8988T (cell line): Measurements from ENCODE around the gene ABCC1.

Source experiments
- DNase-seq: peaks from one replicate; pipeline ENCODE4 v3.0.0; 2011

ABCC1 gene

DNA sequence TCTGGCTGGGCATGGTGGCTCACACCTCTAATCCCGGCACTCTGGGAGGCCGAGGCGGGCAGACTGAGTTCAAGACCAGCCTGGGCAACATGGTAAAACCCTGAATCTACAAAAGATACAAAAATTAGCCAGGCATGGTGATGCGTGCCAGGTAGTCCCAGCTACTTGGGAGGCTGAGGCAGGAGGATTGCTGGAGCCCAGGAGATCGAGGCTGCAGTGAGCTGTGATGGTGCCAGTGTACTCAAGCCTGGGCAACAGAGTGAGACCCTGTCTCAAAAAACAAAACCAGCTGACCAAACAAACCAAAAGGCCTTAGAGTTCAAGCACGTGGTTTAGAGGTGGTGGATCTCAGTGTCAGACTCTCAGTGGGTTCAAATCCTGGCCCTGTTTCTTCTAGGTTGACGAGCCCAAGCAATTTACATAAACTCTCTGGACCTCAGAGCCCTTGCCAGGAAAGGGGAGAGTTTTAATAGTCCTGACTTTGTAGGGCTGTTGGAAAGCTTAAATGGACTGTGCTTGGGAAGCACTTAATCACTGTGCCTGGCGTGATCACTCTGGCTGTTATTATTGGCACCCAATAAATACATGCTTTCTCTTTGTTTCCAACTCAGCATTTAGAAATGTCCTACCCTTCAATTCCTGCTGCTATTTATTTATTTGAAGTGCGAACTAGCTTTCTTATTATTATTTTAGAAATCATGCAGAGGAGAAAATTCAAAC, 44.7 kb downstream of the ABCC1 start:
- no peak for DNase-seq

DNA sequence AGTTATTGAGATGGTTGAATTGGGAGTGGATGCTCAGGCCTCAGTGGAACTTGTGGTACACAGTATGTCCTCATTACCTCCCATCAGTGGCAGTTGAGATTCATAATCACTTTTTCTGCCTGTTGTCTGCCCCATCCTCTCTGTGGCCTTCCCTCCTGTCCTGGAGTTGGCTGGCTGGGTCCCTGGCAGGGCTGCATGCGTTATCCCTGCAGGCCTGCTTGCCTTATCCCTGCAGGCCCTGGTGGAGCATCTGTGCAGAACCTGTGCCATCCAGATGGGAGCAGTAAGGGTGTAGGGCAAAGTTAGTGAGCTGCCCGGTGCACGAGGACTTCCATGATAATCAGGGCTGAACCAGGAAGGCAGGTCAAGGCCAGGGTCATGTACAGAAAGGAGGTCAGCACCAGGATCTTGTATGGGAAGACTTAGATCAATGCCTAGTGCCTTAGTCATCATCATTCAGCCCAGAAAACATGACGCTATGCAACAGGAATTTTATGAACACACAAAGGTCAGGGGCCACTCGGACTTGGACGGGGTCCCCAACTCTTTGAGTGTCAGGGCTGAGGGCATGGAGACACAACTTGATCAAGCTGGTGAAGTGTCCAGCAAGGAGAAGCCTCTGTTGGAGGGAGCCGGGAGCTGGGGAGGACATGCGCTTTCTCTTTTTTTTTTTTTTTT, 47.2 kb downstream of the ABCC1 start:
- peak; percentile 48 for DNase-seq

DNA sequence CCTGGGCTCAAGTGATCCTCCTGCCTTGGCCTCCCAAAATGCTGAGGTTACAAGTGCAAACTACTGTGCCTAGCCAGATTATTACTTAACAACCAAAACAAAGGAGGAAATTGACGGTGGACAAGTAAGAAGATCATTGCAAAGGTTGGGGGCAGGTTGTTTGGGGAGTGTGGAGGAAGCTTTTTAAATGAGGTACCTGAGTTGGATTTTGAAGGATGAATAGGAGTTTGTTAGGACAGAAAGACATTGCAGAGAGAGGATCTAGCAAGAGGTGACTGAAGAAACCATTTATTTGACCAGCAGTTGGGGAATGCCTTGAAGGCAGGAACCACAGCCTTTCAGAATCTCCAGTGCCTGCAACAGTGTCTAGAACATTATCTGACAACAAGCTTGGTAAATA, 51.3 kb downstream of the ABCC1 start:
- DNase-seq = no peak

- DNase-seq = no peak
Measured at GRCh38 chr16:16001596-16002255, 52.3 kb downstream of the ABCC1 start.

GRCh38 chr16:16003719-16004313, 54.4 kb downstream of the ABCC1 start:
- DNase-seq = no peak

GRCh38 chr16:16004314-16004749, 54.9 kb downstream of the ABCC1 start:
- DNase-seq = no peak

GRCh38 chr16:16005721-16006120, 56.3 kb downstream of the ABCC1 start:
- DNase-seq = no peak

DNA sequence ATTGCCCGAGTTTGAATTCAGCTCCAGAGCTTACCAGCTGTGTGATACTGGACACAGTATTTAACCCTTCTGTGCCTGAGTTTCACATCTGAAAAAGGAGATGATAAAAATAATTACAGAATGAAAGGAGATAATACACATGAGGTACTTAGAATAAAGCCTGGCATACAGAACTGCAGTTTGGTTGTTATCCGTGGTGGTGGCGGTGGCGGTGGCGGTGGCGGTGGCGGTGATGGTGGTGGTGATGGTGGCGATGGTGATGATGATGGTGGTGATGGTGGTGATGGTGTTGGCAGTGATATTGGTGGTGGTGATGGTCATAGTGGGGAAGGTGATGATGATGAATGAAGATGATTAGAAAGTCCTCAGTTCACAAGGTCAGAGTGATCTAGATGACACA, 57.2 kb downstream of the ABCC1 start:
- no peak for DNase-seq

DNA sequence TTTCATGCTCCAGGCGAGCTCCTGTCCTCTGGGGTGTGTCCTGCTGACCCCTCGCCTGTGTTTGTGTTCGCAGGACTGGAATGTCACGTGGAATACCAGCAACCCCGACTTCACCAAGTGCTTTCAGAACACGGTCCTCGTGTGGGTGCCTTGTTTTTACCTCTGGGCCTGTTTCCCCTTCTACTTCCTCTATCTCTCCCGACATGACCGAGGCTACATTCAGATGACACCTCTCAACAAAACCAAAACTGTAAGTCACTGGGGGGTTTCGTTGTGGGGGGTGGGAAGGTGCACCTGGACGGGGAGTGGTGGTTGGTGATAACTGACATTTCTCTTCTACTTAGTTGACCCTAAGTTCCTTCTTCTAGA, 58.3 kb downstream of the ABCC1 start:
- no peak for DNase-seq

- DNase-seq = no peak
Measured at GRCh38 chr16:16008666-16009065, 59.2 kb downstream of the ABCC1 start.

DNA sequence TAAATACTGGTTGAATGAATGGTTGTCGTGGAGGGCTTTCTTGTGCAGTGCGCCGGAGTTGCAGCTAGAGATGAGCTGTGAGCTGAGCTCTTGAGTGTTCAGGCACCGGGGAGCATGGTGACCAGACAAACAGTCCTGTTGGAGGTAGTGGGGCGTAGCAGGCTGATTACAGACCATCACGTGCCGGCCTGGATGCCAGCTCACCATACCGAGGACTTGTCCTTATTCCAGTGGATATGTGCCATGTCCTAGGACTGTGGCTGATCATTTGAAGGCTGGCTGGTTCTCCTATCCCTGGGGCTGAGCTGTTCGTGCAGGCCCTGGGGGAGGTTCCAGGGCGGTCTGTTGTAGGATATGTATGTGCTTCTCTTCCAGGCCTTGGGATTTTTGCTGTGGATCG, 60.0 kb downstream of the ABCC1 start:
- DNase-seq = no peak

GRCh38 chr16:16010194-16010593, 60.8 kb downstream of the ABCC1 start:
- DNase-seq = no peak

DNA sequence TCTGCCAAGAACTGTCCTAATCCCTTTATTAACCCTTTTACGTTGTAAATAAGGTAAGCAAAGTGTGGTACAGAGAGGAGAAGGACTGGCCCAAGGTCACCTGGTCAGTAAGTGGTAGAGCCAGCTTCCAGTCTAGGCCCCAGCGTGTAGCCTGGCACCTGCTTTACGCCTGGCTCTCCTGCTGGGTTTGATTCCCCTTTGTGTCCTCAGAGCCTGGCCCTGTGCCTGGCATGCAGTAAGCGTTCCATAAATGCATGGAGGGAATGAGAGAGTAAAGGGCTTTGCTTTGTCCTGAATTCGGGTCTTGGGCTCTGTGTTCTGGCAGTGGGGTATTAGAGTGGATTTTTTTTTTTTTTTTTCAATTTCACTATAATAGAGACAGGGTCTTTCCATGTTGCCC, 62.7 kb downstream of the ABCC1 start:
- DNase-seq = no peak

DNA sequence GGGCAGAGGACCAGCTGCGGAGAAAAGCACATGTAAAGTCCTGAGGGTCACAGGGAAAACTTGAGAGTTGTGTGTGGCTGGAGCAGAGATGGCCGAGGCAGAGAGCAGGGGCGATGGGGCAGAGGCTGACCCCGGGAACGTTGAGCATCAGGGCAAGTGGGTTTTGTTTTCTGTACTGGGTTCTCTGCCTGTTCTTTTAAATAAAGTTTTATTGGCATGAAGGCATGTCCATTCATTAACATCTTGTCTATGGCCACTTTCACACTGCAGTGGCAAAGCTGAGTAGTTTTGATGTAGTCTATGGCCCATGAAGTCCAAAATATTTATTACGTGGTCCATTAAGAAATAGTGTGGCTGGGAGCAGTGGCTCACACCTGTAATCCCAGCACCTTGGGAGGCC, 64.4 kb downstream of the ABCC1 start:
- DNase-seq = no peak

DNA sequence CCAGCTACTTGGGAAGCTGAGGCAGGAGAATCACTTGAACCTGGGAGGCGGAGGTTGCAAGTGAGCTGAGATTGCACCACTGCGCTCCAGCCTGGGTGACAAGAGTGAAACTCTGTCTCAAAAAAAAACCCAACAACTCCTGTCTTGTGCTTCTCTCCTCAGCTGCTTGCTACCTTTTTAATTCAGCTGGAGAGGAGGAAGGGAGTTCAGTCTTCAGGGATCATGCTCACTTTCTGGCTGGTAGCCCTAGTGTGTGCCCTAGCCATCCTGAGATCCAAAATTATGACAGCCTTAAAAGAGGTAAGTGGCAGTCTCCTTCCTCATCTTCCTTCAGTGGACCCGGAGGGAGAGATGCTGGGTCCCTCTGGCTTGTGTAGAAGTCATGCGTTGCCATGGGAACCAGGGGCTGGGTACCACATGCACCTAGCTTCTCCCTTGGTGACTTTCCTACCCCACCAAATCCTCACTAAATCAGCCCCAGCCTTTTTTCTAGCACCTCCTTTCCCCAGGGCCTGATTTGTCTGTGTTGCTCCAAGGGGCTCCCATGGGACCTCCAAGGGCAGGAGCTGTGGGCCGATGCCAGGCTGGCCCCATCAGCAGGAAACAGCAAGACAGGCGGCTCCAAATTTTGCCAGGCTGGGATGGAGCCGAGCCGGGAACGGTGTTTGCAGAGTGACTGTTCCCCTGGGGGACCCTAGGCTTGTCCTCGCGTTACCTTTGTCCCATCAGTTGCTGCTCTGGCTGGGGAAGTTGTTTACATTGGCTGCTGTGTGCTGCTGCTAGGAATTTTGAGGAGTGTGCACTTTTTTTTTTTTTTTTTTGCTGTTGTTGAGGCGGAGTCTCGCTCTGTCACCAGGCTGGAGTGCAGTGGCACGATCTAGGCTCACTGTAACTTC, 65.2 kb downstream of the ABCC1 start:
- no peak for DNase-seq

DNA sequence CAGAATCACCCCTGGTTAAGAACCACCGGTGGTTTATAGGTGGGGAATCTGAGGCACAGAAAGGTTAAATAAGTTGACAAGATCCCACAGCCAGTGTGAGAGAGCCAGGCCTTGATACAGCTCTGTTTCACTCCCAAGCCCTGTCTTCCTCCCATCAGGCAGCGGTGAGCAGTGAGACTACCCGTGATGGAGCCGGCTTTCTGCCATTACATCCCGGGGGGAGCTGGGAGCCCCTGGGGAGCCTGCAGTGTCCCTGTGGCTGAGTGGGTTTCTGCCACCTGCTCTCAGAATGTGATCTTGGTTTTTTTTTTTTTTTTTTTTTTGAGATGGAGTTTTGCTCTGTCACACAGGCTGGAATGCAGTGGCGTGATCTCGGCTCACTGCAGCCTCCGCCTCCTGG, 66.4 kb downstream of the ABCC1 start:
- DNase-seq = no peak

DNA sequence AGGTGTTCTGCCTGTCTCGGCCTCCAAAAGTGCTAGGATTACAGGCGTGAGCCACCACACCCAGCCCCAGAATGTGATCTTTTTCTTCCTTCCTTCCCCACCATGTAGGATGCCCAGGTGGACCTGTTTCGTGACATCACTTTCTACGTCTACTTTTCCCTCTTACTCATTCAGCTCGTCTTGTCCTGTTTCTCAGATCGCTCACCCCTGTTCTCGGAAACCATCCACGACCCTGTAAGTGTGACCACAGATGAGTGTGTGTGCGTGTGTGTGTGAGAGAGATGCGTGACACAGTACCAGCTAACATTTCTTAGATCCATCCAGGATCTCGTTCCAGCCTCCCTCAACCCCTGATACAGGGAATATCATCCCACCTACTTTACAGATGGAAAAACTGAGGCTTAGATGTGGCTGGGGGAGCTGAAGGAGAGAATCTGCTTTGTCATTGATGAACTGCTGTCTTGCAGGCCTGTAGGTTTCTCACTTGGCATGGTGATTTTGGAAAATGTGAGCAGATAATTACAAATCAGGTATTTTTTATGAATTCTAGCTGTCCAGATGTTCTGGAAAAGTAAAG, 67.1 kb downstream of the ABCC1 start:
- no peak for DNase-seq

DNA sequence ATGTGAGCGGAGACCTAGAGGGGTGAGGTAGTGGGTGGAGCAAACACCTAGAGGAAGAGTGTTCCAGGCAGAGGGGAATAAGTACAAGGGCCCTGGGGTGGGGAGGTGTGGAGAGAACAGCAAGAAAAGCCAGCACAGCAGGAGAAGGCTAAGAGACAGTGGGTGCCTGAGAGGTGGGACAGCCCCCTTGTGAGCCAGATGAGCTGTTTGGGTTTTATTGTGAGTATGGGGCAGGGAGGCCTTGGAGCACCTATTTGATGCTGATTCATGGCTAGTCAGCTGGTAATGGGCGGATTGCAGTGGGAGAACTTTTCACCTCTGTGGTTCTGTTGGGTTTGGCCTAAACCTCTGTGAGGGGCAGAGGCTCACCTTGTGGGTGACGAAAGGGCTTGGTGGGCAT, 68.4 kb downstream of the ABCC1 start:
- no peak for DNase-seq

- no peak for DNase-seq
Measured at GRCh38 chr16:16018705-16019104, 69.3 kb downstream of the ABCC1 start.

DNA sequence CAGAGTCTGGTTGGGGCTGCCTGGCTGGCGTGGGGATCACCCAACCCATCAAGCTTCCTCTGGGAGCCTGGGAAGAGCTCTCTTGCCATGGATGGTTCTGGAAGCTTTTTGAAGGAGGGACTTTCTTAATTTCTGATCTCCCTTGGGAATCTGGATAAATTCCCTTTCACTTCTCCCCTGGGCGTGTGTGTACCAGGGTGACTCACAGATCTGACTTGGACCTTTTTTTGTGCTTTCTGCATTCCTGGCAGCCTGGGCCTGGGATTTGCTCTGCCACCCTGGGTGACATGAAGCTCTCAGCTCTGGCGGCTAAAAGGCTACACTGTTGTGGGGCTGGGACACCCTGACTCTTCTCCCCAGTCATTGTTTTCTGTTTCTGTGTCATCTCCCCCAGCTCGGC, 70.1 kb downstream of the ABCC1 start:
- no peak for DNase-seq

DNA sequence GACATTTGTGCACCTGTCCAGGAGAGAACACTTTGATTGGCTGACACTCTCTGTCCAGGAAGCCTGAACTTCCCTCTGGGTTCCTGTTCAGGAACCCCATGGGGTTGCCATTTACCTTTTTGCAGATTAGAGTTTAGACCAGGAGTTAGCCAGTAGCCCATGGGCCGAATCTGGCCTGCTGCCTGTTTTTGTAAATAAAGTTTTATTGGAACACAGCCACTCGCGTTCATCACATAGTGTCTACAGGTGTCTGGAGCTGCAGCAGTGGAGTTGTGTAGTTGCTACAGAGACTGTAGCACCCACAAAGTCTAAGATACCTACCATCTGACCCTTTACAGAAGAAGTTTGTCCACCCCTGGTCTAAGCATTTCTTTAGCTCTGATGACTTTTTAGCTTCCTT, 70.9 kb downstream of the ABCC1 start:
- DNase-seq = no peak

DNA sequence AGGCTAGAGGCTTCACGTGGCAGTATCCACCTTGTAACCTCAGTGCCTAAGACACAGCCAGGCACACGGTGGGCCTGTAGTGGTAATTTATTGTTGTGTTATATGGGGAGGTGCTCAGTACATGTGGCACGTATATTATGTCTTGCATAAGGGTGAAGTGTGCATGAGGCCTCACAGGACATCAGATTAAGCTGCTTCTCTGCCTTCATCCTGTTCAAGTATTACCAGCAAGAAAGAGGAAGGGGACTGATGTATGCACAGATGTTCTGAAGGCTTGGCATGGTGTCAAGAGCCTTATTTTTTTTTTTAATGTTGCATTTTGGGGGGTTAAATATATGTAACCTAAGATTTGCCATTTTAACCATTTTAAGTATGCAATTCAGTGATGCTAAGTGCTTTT, 71.6 kb downstream of the ABCC1 start:
- no peak for DNase-seq

DNA sequence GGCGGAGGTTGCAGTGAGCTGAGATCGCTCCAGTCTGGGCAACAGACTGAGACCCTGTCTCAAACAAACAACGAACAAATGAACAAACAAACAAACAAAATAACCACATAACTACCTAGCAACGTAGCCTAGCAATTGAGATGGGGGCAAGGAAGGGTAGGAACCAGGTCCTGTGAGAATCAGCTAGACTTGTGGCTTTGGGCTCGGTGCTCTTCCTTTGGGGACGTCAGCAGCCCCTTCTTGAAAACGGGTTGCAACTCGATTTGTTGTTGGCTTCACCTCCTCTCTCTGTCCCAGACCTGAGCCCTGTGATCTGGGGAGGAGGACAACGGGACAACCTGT, 72.2 kb downstream of the ABCC1 start:
- no peak for DNase-seq
